Right lobe of liver (tissue), 4 donors: Measurements from ENCODE around the gene UBE2B.

Experiments
- POLR2A ChIP-seq: fragments of 450-650 bp; IDR thresholded peaks from one replicate; pipeline ENCODE4 v1.6.1; 2017; ENCODE audit warnings: antibody characterized with exemption, mild to moderate bottlenecking
- TF ChIP-seq, protein P1 (sequence below), 4 donors: fragments of 200-600 bp in 3 of 4; fragments of 450-650 bp in 1 of 4; IDR thresholded peaks; one replicate each; pipeline versions ENCODE4 v1.5.1 to v1.8.0; 2016 to 2022; ENCODE audit warnings: antibody characterized with exemption in 4 of 4, mild to moderate bottlenecking in 2 of 4
- donor health status: DM: no; HTN: no; CAD: no.
- donor health status: DM: no; HTN: no; CAD: no.
- donor health status: DM: no; HTN: yes; CAD: no.

DNA sequence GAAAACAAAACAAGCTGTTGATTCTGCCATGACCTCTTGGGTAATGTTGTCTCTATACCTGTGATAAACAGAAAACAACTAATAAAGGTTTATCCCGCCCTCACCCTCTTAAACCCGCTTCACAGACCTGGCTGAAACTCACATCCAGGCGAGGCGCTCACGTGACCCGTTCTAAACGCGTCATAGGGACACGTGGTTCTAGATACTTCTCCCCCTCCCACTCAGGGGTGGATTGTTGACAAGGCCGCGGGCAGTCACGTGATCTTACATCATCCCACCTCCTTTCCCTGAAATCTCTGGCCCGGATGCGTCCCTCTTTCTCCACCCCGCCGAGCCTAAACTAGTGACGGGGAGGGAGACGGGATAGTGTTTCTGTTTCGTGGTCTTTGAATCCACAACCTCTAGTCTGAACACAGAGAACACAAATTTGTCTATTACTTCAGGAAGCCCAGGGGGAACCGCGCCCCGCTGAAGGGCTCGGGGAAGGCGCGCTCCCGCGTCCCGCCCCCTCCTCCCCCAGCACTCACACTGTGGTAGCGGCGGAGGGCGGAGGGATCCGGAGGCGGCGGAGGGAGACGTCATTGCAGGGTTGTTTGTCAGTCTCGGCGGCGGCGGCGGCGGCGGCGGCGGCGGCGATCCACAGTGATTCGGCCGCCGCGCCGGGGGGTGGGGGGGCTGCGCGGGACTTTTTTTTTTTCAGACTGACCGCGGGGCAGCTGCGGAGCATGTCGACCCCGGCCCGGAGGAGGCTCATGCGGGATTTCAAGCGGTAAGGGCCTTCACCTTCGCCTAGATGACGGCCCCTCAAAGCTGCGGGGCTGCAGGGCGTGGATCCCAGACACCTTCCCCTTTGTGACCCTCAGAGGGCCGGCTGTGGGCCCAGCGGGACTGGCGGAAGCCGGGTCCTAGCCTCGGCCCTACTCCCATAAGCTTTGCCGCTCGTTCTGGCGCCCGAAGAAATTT is at the start of gene UBE2B:
- TF ChIP-seq, protein P1, sequence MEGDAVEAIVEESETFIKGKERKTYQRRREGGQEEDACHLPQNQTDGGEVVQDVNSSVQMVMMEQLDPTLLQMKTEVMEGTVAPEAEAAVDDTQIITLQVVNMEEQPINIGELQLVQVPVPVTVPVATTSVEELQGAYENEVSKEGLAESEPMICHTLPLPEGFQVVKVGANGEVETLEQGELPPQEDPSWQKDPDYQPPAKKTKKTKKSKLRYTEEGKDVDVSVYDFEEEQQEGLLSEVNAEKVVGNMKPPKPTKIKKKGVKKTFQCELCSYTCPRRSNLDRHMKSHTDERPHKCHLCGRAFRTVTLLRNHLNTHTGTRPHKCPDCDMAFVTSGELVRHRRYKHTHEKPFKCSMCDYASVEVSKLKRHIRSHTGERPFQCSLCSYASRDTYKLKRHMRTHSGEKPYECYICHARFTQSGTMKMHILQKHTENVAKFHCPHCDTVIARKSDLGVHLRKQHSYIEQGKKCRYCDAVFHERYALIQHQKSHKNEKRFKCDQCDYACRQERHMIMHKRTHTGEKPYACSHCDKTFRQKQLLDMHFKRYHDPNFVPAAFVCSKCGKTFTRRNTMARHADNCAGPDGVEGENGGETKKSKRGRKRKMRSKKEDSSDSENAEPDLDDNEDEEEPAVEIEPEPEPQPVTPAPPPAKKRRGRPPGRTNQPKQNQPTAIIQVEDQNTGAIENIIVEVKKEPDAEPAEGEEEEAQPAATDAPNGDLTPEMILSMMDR (IDR thresholded peaks at IDR 0.05): no peak
- peak; percentile 67 for TF ChIP-seq POLR2A
